AG10803 (cell line): ENCODE data around the gene PRDM1.

ENCODE experiments used
- DNase-seq: peaks from one replicate; pipeline ENCODE4 v3.0.0; 2010; ENCODE audit warnings: low read depth
- H3K4me3 ChIP-seq: 2 replicates; pipeline ENCODE4 v1.5.1; 2011; ENCODE audit warnings: mild to moderate bottlenecking, low read length, control low read depth
- TF ChIP-seq, protein P1 (sequence below): conservative IDR thresholded peaks from 2 replicates; pipeline ENCODE4 v1.5.1; 2011; ENCODE audit warnings: mild to moderate bottlenecking, low read length, control low read depth, inconsistent platforms

The PRDM1 gene

DNA sequence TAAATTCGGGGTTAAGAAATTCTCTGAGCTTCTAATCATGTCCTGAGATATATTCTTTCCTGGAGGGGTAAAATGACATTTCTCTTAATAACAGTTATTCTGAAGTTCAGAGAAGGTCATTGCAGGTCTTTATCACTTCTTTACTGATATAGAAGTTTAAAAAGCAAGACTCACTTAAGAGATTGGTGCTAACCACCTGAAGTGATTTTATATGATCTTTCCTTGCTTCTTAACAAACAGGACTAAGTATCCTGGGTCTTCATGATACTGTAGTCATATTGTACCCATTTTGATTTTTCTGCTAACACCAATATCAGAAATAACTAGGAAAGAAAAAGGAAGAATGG lies 39.3 kb upstream of the PRDM1 start:
- no peak overlapping the region for H3K4me3 ChIP-seq
- DNase-seq, result no peak
- TF ChIP-seq, protein P1, sequence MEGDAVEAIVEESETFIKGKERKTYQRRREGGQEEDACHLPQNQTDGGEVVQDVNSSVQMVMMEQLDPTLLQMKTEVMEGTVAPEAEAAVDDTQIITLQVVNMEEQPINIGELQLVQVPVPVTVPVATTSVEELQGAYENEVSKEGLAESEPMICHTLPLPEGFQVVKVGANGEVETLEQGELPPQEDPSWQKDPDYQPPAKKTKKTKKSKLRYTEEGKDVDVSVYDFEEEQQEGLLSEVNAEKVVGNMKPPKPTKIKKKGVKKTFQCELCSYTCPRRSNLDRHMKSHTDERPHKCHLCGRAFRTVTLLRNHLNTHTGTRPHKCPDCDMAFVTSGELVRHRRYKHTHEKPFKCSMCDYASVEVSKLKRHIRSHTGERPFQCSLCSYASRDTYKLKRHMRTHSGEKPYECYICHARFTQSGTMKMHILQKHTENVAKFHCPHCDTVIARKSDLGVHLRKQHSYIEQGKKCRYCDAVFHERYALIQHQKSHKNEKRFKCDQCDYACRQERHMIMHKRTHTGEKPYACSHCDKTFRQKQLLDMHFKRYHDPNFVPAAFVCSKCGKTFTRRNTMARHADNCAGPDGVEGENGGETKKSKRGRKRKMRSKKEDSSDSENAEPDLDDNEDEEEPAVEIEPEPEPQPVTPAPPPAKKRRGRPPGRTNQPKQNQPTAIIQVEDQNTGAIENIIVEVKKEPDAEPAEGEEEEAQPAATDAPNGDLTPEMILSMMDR, result no peak

DNA sequence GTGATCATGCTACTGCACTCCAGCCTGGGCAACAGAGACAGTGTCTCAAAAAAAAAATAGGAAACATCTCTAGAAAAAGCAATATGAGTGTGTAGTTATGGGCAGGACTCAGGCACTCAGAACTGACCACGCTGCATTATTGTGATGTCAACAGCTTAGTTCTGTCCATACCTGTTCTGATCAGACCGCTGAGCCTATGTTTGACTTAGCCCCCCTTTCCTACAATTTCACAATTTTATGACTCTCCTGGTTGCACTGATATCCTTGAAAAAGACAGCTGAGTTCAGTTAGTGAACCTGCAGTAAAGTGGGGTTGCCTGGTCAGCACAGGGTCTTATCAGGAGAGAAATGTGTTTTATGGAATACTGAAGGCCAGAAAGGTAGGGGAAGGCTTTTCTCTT lies 37.8 kb upstream of the PRDM1 start:
- no peak overlapping the region for H3K4me3 ChIP-seq
- no peak for DNase-seq
- TF ChIP-seq, protein P1, result no peak

DNA sequence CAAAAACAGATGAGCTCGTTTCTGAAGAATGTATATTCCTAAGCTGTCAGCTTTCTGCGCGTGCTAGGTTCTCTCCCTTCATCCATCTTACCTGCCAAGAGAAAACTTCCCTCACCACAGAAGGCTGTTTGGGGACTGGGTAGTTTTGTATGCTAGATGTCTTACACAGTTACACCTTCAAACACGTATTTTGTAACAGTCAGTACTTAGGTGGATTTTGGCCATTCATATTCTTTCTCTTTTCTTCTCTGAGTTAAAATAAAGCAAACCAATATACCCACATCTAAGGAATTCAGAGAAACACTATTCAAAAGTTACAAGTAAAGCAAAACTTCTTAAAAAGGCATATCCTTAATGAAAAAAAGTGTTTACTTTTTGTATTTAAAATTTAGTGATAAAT lies 35.6 kb upstream of the PRDM1 start:
- no peak for DNase-seq
- TF ChIP-seq, protein P1, result no peak
- no peak overlapping the region for H3K4me3 ChIP-seq

DNA sequence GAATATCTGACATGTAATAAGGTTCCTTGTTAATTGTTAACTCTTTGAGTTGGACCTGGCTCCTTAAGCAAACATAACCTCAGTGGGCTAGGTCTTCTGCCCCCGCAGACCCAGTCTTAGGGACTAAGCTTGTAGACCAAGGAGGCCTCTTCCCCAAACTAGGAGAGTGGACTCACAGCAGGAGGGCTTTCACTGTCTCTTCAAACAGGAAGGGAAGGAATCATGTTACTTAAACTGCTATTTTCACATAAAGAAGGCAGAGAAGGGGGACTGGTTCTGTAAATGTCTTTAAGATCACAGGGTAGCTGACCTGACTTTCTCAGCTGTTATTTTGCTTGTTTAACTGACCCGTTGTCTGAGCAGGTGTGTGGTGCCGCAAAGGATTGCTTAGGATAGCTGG lies 34.9 kb upstream of the PRDM1 start:
- no peak for DNase-seq
- no peak overlapping the region for H3K4me3 ChIP-seq
- TF ChIP-seq, protein P1, result no peak

DNA sequence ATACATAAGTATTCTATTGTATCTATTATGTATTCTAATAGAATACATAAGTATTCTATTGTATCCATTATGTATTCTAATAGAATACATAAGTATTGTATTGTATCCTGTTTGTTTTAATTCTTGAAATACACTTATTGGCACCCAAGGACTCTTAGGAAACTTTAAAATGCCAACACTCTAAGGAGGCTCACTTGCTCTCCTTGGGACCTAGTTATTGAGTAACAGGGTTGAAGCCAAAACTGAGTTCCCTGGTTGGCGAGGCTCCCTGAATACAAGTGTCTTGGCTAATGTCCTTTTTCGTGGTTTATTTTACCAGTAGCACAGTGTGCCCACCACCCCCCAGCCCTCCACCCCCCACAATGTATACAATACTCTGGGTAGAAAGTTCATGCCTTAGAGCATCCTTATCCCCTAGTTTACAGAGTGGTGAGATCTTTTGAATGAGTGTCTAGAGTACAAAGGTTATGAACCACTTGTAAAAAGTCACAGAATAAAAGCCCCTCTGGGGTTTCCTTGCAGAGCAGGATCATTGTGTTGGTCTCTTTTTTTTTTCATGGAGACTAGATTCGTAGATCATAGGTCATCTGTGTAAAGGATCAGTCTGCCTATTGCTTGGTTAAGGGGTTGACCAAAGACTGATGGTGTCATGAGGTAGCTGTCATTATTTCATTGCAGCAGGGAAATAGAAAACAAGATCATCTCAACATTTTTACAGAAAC lies 32.5 kb upstream of the PRDM1 start:
- TF ChIP-seq, protein P1, result no peak
- no peak for DNase-seq
- no peak overlapping the region for H3K4me3 ChIP-seq

DNA sequence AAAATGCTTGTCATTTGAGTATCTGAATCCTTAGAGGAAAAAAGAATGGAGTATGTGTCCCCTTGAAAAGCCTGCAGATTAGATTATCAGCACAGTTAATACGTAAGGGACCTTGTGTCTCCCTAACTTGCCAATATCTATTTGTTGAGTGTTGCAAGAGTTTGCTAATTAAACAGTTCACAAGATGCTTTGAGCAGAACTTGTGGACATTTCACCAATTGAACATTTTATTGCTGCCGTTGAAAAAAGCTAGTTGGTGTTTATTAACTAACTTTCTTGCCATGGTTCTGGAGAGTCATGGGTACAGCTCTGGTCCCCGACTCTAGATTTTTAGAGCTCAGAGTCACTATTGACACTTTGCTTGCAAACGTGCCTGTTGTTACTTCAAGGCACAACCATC lies 30.6 kb upstream of the PRDM1 start:
- TF ChIP-seq, protein P1, result no peak

DNA sequence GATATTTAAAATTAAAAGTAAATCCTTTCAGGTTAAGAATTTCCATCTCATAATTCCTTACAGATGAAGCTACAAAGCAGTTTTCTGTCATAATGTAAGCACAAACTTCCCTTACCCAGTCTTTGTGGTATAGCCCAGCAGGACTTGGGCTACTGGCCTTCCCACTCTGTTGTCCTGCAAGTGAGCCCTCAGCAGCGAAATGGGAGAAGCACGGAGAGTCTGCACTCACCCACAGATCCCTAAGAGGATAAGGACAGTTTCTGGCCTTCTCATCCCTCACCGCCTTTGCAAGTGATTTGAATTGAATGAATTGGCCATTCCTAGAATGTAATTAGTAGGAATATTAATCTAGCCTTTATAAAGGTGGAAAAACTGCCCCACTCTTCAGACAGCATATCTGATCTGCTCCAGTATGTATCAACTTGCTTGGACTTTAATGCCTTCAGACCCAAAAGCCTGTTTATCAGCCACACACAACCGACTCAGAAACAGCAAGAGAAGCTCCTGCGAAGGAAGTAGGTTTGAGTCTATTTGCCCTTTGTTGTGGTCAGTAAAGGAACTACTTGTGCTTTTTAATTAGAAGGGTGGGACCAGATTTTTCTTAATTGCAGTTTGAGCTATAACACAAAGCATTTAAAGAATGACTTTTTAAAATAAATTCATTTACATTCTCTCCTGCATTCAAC lies 29.9 kb upstream of the PRDM1 start:
- TF ChIP-seq, protein P1, result no peak
- no peak overlapping the region for H3K4me3 ChIP-seq
- no peak for DNase-seq

More for the DNA sequence above, 30.6 kb upstream of the PRDM1 start:
- H3K4me3 ChIP-seq, result no peak overlapping the region
- DNase-seq, result no peak
